GM19372 (cell line): ENCODE measurements around the gene ALAS1.

ENCODE experiments used
- ATAC-seq: cut with Tn5 transposase; IDR thresholded peaks from one replicate; pipeline ENCODE4 v1.9.1; 2021; ENCODE audit warnings: mild to moderate bottlenecking, low read depth, moderate library complexity; ENCODE audit not compliant: unreplicated experiment

ALAS1 gene

GRCh38 chr3:52246728-52247408 is 48.9 kb downstream of the ALAS1 start:
- ATAC-seq: no peak

GRCh38 chr3:52247409-52248164 is 49.6 kb downstream of the ALAS1 start:
- ATAC-seq: no peak

GRCh38 chr3:52248165-52248541 is 50.2 kb downstream of the ALAS1 start:
- no peak for ATAC-seq

DNA sequence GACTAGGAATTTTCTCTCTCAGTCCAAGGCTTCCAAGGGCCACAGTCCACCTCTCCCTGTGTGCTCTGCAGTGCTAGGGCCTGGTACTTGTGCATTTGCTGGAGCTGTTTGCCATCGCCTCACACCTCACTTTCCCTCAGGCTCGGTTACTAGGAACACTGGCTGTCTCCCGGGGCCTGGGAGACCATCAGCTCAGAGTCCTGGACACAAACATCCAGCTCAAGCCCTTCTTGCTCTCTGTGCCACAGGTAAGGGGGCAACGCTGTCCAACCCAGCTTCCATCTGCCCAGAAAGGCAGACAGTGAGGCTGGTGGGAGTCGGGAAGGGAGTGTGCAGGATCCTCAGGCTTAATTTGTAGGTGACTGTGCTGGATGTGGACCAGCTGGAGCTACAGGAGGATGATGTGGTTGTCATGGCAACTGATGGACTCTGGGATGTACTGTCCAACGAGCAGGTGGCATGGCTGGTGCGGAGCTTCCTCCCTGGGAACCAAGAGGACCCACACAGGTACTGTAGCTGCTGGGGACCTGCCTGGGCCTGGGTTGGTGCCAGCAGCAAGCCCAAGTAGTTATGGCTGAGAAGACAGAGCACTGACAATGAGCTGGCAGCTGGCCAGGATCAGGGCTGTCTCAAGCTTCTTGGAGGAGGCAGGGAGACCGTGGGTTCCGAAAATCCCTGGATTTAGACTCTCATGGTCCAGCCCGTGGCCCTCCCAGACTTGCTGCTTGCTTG is 51.0 kb downstream of the ALAS1 start:
- ATAC-seq: no peak

DNA sequence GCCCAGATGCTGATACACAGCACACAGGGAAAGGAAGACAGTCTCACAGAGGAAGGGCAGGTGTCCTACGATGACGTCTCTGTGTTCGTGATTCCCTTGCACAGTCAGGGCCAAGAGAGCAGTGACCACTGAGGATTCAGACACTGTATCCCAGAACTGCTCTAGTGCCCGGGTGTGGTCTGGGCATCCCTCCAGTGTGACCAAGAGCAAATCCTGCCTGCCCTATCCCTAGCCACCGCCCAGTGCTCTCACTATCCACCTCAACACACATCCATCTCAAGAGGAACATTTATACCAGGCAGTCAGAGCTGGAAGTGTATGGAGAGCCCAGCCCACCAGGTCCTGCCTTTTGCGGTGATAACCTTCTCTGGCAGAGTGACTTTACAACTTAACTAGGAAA is 51.7 kb downstream of the ALAS1 start:
- no peak for ATAC-seq

DNA sequence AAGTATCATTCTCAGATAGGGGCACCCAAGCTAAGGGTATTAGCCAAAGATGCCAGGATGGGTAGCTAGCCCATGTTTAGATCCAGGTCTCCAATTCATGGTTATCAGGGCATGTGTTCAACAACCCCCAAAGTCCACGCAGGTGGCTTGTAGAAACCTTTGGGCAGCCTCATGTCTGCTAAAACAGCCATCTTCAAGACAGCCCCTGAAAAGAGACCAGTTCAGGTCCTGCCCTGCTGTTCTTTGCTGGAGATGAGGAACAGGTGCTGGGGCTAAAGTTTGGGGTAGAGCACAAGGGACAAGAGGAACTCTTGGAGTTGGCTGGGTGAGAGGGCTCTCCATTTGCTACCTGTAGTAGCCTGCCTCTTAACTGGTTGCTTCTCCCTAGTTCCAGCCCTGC is 52.2 kb downstream of the ALAS1 start:
- no peak for ATAC-seq

DNA sequence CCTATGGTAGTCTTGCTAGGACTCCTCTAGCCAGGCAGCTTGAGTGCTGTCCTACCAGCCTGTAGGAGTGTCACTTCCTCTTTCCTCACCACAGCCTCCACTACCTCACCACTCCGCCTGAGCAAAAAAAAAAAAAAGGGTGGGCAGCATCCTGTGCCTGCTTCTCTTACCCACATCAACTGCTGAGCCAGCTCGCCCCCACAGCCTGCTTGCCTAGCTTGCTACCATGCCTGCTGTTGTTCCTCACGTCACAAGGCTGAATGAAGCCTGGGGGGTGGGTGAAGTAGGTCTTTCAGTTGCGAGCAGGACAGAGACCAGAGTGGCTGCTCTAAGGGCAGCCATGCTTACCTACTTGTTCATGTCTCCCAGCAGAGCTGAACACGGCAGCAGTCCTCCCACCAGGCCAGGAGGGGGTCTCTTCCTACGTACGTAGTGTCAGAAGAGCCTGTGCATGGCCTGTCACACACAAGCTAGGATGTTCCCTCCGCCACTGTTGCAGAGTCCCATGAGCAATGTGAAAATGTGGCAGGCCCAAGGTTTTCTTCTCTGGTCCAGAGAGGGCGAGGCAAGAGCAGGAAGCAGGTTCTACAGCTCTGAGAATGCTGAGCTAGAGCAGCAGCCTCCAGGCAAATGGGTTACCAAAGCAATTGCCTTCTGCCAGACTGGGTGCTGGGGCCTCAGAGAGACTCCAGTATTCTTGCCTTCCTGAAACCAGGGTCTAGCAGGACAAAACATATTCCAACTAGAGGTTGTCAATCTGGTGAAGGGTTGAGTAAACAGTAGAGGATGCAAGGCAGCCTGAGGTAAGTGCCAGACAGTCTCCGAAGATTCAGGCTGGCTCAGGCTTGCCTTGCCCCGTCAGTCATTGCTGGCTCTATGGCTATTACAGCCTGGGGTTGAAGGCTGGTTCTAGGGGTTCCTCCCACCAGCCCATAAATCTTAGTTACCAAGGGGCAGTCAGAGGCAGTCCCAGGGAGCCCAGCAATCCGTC is 55.6 kb downstream of the ALAS1 start:
- peak; percentile 90 for ATAC-seq

GRCh38 chr3:52254608-52255007 is 56.6 kb downstream of the ALAS1 start:
- no peak for ATAC-seq

GRCh38 chr3:52256159-52256558 is 58.2 kb downstream of the ALAS1 start:
- no peak for ATAC-seq

GRCh38 chr3:52256622-52257021 is 58.7 kb downstream of the ALAS1 start:
- no peak for ATAC-seq

GRCh38 chr3:52257911-52258310 is 60.0 kb downstream of the ALAS1 start:
- ATAC-seq: no peak

DNA sequence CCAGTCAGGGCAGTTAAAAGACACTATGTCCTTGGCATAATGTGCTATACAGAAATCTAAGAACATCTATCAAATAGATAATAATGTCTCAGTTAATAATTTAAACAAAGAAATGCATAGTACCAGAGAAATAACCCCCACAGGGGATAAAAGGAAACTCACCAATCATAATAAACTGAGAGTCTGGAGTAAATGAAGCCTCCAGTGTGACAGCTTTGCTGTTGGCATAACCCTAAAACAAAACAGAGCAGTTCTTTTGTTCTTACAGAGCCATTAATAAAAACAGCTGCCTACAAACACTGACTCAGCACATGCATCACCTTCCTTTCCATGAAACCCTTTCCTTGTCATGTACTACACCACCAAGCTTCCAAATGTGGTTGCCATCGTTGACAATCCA is 61.1 kb downstream of the ALAS1 start:
- no peak for ATAC-seq

DNA sequence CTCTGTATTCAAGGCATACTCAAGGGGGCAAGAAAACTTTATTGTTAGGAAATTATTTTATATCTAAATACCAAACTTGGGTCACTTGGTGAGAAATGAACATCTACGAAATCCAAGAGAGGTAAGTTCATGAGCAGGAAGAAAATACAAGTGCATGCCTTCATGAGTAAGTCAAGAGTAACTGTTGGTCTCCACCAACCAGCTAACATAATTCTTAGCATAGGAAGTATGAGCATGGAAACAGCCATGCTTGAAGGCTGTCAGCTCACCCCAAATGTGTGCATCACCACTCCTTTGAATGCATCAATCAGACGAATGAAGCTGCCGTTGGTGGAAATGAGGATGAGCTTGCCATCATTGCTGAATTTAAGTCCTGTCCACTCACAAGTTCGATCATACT is 61.5 kb downstream of the ALAS1 start:
- no peak for ATAC-seq

- no peak for ATAC-seq
Observed at GRCh38 chr3:52262447-52262846, 64.5 kb downstream of the ALAS1 start.
